GM12878 (cell line): ENCODE results near the gene NELL1.

Source experiments
- IKZF1 ChIP-seq: fragments of 450-650 bp; conservative IDR thresholded peaks from 2 replicates; pipeline ENCODE4 v1.6.1; 2017; ENCODE audit warnings: antibody characterized with exemption, mild to moderate bottlenecking
- RAD21 ChIP-seq: IDR thresholded peaks from 2 replicates; pipeline ENCODE4 v1.6.1; 2011; ENCODE audit warnings: mild to moderate bottlenecking, low read depth, low read length, moderate library complexity; ENCODE audit not compliant: insufficient read depth
- REST ChIP-seq: IDR thresholded peaks from 2 replicates; pipeline ENCODE4 v1.6.1; 2012; ENCODE audit warnings: mild to moderate bottlenecking, low read depth, low read length

- TF ChIP-seq REST (no peak), IKZF1 (no peak), RAD21 (no peak)
These were observed 807.2 kb downstream of the NELL1 start for GRCh38 chr11:21476588-21476987.
